Lung (tissue), 12 donors: ENCODE results near the gene DDX51. TPM values are rescaled to one million over a fixed set of nuclear protein-coding genes. Genes with fewer than 3 reads are reported as not detected.

Experiments used
- ATAC-seq: fragments of 200-7000 bp; cut with Tn5 transposase; one replicate; pipeline ENCODE4 v1.9.1; 2020; ENCODE audit warnings: moderate number of reproducible peaks; ENCODE audit not compliant: insufficient read depth, low FRiP score
- DNase-seq, 3 donors: peaks; one replicate each; pipeline ENCODE4 v3.0.0-alpha.2; 2013 to 2017
- H3K27ac ChIP-seq, 2 donors: one replicate each; pipeline ENCODE4 v1.5.1; 2013; ENCODE audit warnings: mild to moderate bottlenecking in 2 of 2, moderate library complexity in 2 of 2, control low read depth in 1 of 2, inconsistent platforms in 1 of 2, low read depth in 1 of 2, low read length in 1 of 2
- H3K27me3 ChIP-seq, 3 donors: one replicate each; pipeline ENCODE4 v1.5.1; 2013; ENCODE audit warnings: low read length in 2 of 3; ENCODE audit not compliant: control insufficient read depth in 3 of 3, insufficient read depth in 3 of 3
- H3K36me3 ChIP-seq, 4 donors: one replicate each; pipeline ENCODE4 v1.5.1; 2013; ENCODE audit warnings: low read length in 4 of 4, mild to moderate bottlenecking in 1 of 4, moderate library complexity in 1 of 4; ENCODE audit not compliant: control insufficient read depth in 4 of 4, insufficient read depth in 4 of 4
- H3K4me1 ChIP-seq, 5 donors: one replicate each; pipeline ENCODE4 v1.5.1; 2013; ENCODE audit warnings: low read length in 5 of 5, mild to moderate bottlenecking in 2 of 5, moderate library complexity in 1 of 5; ENCODE audit not compliant: control insufficient read depth in 5 of 5, insufficient read depth in 5 of 5
- H3K4me3 ChIP-seq: one replicate; pipeline ENCODE4 v1.5.1; 2013; ENCODE audit warnings: mild to moderate bottlenecking, control low read depth, moderate library complexity
- H3K9ac ChIP-seq, 2 donors: one replicate each; pipeline ENCODE4 v1.5.1; 2013; ENCODE audit warnings: low read length in 2 of 2, control low read depth in 1 of 2; ENCODE audit not compliant: insufficient read depth in 1 of 2
- H3K9me3 ChIP-seq, 4 donors: one replicate each; pipeline ENCODE4 v1.5.1; 2013; ENCODE audit warnings: low read length in 3 of 4, mild to moderate bottlenecking in 1 of 4, moderate library complexity in 1 of 4; ENCODE audit not compliant: control insufficient read depth in 4 of 4, insufficient read depth in 3 of 4
- CTCF ChIP-seq: IDR thresholded peaks from 2 replicates; pipeline ENCODE4 v1.5.1; 2012; ENCODE audit warnings: mild to moderate bottlenecking; ENCODE audit errors: control extremely low read depth, extremely low read depth
- whole genome bisulfite sequencing, 2 donors: extraction: QIAGEN DNeasy Blood & Tissue Kit; methylation state at CpG; one replicate each; pipeline ENCODE4 v1.1.7; 2013; 5-methylcytosine and 5-hydroxymethylcytosine counted together
- polyA plus RNA-seq, 2 donors: library from polyadenylated mRNA; stranded (reverse); fragments of 200-250 nt; gene quantifications; one replicate each; pipeline ENCODE4 v1.2.1, GENCODE V29; 2013
- total RNA-seq, 2 donors: library from RNA; depleted of rRNA in 1 of 2; stranded (reverse); fragments of >200 nt in 1 of 2; gene quantifications; one replicate each; pipeline ENCODE4 v1.2.1, GENCODE V29; 2014 to 2021
- donor health status: control.
- donor health status: control.
- donor health status: Bipolar disorder and iron deficiency.
- donor health status: healthy.
- donor health status: DM: yes; HTN: yes; CAD: no.

DDX51 gene
- total and polyA plus RNA-seq, 4 donors, result 15.0 to 25.9 (median 17.2) TPM

DNA sequence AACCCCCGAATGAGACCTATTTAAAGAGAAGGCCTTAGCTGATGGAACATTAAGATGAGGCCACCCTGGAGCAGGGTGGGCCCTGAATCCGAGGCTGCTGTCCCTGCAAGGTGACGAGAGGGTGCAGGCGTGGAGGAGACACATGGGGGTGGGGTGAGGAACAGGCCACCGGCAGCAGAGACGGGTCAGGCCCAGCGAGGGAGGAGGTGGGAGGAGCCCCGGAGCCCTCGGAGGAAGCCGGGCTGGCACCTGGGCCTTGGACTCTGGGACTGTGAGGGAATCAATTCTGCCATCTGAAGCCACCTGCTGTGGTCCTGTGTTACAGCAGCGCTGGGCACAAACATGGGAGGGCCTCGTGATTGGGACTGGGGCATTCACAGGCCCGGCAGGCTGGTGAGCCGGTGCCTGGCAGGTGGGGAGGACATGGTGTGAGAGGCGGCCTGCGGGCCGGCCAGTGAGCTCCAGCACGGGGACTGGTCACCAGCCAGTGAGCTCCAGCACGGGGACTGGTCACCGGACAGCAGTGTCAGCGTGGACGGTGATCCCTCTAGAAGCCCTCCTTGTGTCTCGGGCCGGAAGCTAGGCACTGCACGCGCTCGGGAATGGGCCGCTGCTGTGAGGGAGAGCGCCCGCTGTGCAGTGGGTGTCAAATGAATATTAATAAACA, 46.8 kb upstream of the DDX51 start:
- Histone ChIP-seq H3K36me3 (no peaks in the 10 kb centered on the region), H3K27me3 (peaks cover 0 to 48% (median 0%) of the 10 kb centered on the region in 3 donors), H3K27ac (no peak overlapping the region), H3K9me3 (peaks cover 0 to 21% (median 2%) of the 10 kb centered on the region in 4 donors), H3K4me3 (no peak overlapping the region), H3K4me1 (peaks cover 0 to 8% (median 6%) of the 10 kb centered on the region in 5 donors), H3K9ac (no peak overlapping the region)
- no peak for DNase-seq
- TF ChIP-seq CTCF, result no peak
- WGBS, 2 donors, result 82 to 87% methylated on average over 30 of the region's 30 CpGs
- no peak for ATAC-seq

GRCh38 chr12:132190012-132190755, 46.1 kb upstream of the DDX51 start:
- DNase-seq (no peak), ATAC-seq (peak; percentile 19)
- peak overlapping the region in 1 of 2 donors; percentile 7 for H3K27ac ChIP-seq
- peaks cover 0 to 8% (median 6%) of the 10 kb centered on the region in 5 donors for H3K4me1 ChIP-seq
- peak overlapping the region; percentile 30 for H3K4me3 ChIP-seq
- H3K9me3 ChIP-seq, result peaks cover 0 to 21% (median 2%) of the 10 kb centered on the region in 4 donors
- no peak overlapping the region for H3K9ac ChIP-seq
- no peak for TF ChIP-seq CTCF
- H3K36me3 ChIP-seq, result no peaks in the 10 kb centered on the region
- 35 to 42% methylated on average over 55 to 59 of the region's 59 CpGs for WGBS, 2 donors
- H3K27me3 ChIP-seq, result peaks cover 0 to 52% (median 0%) of the 10 kb centered on the region in 3 donors

GRCh38 chr12:132189378-132190011, 45.4 kb upstream of the DDX51 start:
- Histone ChIP-seq H3K4me1 (peaks cover 0 to 8% (median 6%) of the 10 kb centered on the region in 5 donors), H3K9me3 (peaks cover 0 to 21% (median 2%) of the 10 kb centered on the region in 4 donors), H3K9ac (peak overlapping the region in 1 of 2 donors; percentile 61), H3K36me3 (no peaks in the 10 kb centered on the region), H3K4me3 (peak overlapping the region; percentile 47), H3K27me3 (peaks cover 0 to 54% (median 0%) of the 10 kb centered on the region in 3 donors), H3K27ac (peak overlapping the region; percentile 3 to 85)
- ATAC-seq, result peak; percentile 94
- TF ChIP-seq CTCF, result no peak
- peak; percentile 80 to 89 (median 85) for DNase-seq
- 0% methylated on average over 39 to 69 of the region's 69 CpGs for WGBS, 2 donors
